ENCODE measurements around the gene GADD45B. TPM values are rescaled to one million over a fixed set of nuclear protein-coding genes. Genes with fewer than 3 reads are reported as not detected.

Gene GADD45B
- total and polyA plus RNA-seq, 10 of the 15 experiments (the other 5 are each of a cell fraction or from before 2014, with no cell fraction given): 2.4 to 180 (median 91.1) TPM

DNA sequence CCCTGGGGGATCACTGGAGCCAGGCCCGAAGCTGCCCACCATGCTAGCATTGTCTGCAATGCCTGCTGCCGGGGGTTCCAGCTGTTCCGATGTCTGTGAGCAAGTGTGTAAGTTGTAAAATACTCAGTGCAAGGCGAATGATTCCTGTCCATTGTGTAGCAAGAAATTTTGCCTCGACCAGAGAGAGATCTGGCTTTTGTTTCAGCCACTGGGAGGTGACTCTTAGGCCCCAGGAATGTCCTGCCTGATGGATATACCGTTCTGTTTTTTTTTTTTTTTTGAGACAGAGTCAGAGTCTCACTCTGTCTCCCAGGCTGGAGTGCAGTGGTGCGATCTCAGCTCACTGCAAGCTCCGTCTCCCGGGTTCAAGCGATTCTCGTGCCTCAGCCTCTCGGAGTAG, 7.3 kb upstream of the GADD45B start:
- in situ Hi-C loops (cut with MboI): loop anchor here (5.0 kb wide), 1 partner anchor 284 kb away; no protein-coding TSS in a partner anchor
- H3K4me1 ChIP-seq (ENCODE audit: control insufficient read depth, insufficient read depth, low read length): peaks cover 8% of the 10 kb centered on the region
- FAIRE-seq (no peak), DNase-seq (ENCODE audit: low read depth, low spot score) (no peak), ATAC-seq (no peak)
- H3K4me3 ChIP-seq: no peak overlapping the region
- no peak overlapping the region for H3K4me2 ChIP-seq (ENCODE audit: control insufficient read depth, insufficient read depth)
- SMC1A ChIA-PET (ENCODE audit: uncharacterized antibody, unreplicated experiment): interaction anchor here (0.9 to 1.4 kb wide), 2 partner anchors 143 to 146 kb away, joined by 4 read pairs; no protein-coding TSS in a partner anchor
- RAD21 ChIA-PET (ENCODE audit: unreplicated experiment): interaction anchor here (0.6 kb wide), 1 partner anchor 11 kb away, joined by 4 read pairs; no protein-coding TSS in a partner anchor
- no peaks in the 10 kb centered on the region for H3K9me3 ChIP-seq (replicated peaks; ENCODE audit: control insufficient read depth, insufficient read depth, low read length)
- no peaks in the 10 kb centered on the region for H3K27me3 ChIP-seq (replicated peaks in 1 of 2; ENCODE audit: control insufficient read depth in 2 of 2, insufficient read depth in 2 of 2, low read length in 1 of 2)
- H2AFZ ChIP-seq (ENCODE audit: control insufficient read depth, low read depth, low read length): no peak overlapping the region
- no peaks in the 10 kb centered on the region for H3K79me2 ChIP-seq (ENCODE audit: control insufficient read depth, insufficient read depth, low read length)
- no peak overlapping the region for H3K9ac ChIP-seq (ENCODE audit: control insufficient read depth, insufficient read depth, low read length)
- no TSS peak for BruUV-seq (replicated peaks)
- TF ChIP-seq CBFB (IDR thresholded peaks at IDR 0.05; ENCODE audit: low read depth) (no peak), FOS (IDR thresholded peaks at IDR 0.05; ENCODE audit: borderline replicate concordance, extremely low read depth, insufficient read length) (no peak), HCFC1 (IDR thresholded peaks at IDR 0.05; ENCODE audit: low read length) (no peak), SPI1 (IDR thresholded peaks at IDR 0.05; ENCODE audit: borderline replicate concordance, insufficient read depth, low read depth, low read length) (no peak), KDM1A (IDR thresholded peaks at IDR 0.05; ENCODE audit: borderline replicate concordance) (no peak), YY1 (IDR thresholded peaks at IDR 0.05; ENCODE audit: low read depth, low read length) (no peak), ZBED1 (IDR thresholded peaks at IDR 0.05; ENCODE audit: borderline replicate concordance) (no peak), MEF2B (IDR thresholded peaks at IDR 0.05; ENCODE audit: partially characterized antibody, poor library complexity, severe bottlenecking) (no peak), PAX8 (IDR thresholded peaks at IDR 0.05) (no peak), SIX5 (IDR thresholded peaks at IDR 0.05; ENCODE audit: low read depth, low read length, severe bottlenecking) (no peak), ZNF24 (IDR thresholded peaks at IDR 0.05) (no peak), POLR2AphosphoS2 (IDR thresholded peaks at IDR 0.05; ENCODE audit: low read depth, low read length) (no peak), ZNF687 (IDR thresholded peaks at IDR 0.05) (no peak), KAT2A (conservative IDR thresholded peaks at IDR 0.05; ENCODE audit: control insufficient read depth, low read depth, low read length) (no peak)
- POLR2A ChIA-PET: interaction anchor here (0.6 to 0.7 kb wide), 2 partner anchors 62 to 93 kb away, joined by 4 to 5 read pairs; no protein-coding TSS in a partner anchor
- H3K27ac ChIP-seq (ENCODE audit: control insufficient read depth, insufficient read depth): no peak overlapping the region
- no peaks in the 10 kb centered on the region for H3K36me3 ChIP-seq (ENCODE audit: control insufficient read depth in 2 of 2, insufficient read depth in 2 of 2, low read length in 1 of 2)
- intact Hi-C loops (cut with micrococcal nuclease; ENCODE audit: unreplicated experiment): loop anchor here (10.0 kb wide), 1 partner anchor 276 kb away; the partner anchor contains the start of gene SLC39A3
- H4K20me1 ChIP-seq (ENCODE audit: control insufficient read depth, insufficient read depth): no peaks in the 10 kb centered on the region
- 76% methylated on average over 11 of the region's 12 CpGs for WGBS (ENCODE audit: insufficient coverage, insufficient replicate concordance, low lambda C conversion rate, missing lambda C conversion rate)
- CTCF ChIA-PET: interaction anchor here (1.7 kb wide), 1 partner anchor 143 kb away, joined by 7 read pairs; no protein-coding TSS in a partner anchor
